ENCODE measurements around the gene TARM1.
"Not testable (repeated sequence)": the region's sequence is repeated elsewhere in the genome, so short reads cannot be mapped to it uniquely, and the experiment has no call there.

The TARM1 gene

DNA sequence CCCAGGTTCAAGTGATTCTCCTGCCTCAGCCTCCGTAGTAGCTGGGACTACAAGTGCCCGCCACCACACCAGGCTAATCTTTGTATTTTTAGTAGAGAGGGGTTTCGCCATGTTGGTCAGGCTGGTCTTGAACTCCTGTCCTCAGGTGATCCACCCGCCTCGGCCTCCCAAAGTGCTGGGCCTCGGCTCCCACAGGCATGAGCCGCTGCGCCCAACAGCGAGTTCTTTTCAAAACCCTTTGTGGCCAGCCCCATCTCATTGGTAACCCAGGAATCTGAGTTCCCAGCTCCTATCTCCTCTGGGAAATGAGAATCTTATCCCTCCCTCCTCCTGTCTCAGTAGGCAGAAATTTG lies 18.7 kb upstream of the TARM1 start:
- DNase-seq (ENCODE audit: low spot score): not testable (repeated sequence)

- DNase-seq (ENCODE audit: low spot score): no peak
Observed at GRCh38 chr19:54099190-54099902, 18.2 kb upstream of the TARM1 start.

- DNase-seq (ENCODE audit: low spot score): peak; percentile 43
Observed at GRCh38 chr19:54096617-54097106, 15.5 kb upstream of the TARM1 start.

- DNase-seq (ENCODE audit: low spot score): peak; percentile 66
Observed at GRCh38 chr19:54095859-54096616, 14.9 kb upstream of the TARM1 start.

DNA sequence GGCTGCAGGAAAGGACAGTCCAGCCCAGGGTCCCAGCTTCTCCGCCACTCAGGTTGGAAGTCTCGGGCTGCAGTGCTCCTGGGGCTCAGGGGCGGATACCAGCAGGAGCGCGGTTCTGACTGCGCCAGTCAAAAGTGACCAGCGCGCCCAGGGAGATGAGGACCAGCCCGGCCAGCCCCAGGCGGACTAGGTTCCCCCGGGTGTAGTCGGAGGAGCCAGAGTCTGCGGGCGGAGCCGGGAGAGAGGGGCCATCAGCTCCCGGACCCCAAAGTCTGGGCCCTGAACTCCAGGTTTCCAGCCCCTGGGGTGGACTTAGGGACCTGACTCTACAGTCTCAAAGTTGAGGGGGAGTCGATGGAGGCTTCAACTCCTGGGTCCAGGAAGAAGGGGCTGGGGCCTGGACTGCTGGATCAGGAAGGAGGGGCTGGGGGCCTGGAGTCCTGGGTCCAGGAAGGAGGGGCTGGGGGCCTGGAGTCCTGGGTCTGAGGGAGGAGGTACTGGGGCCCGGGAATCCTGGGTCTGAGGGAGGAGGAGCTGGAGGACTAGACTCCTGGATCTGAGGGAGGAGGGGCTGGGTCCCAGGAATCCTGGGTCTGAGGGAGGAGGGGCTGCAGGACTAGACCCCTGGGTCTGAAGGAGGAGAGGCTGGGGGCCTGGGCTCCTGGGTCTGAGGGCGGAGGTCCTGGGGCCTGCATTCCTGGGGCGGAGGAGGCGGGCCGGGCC lies 14.1 kb upstream of the TARM1 start:
- no peak for DNase-seq (ENCODE audit: low spot score)

- no peak for DNase-seq (ENCODE audit: low spot score)
Observed at GRCh38 chr19:54094426-54095000, 13.3 kb upstream of the TARM1 start.

GRCh38 chr19:54084410-54084809 lies 3.2 kb upstream of the TARM1 start:
- DNase-seq (ENCODE audit: low spot score): no peak

DNA sequence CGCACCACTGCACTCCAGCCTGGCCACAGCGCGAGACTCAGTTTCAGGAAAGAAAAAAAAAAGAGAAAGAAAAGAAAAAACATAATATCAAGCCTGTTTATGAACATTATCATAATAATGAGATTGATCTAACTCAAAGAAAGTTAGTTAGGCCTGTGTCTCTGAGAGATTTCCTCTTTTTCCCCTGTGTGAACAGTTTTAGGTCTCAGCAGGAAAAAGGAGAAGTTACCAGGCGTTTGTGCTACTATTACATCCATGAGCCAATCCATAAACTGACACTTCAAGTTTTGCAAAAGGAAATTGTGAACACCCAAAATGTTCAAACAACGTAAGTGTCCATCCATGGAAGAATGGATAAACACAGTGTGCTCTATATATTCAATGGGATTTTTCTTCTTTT lies 3.8 kb downstream of the TARM1 start:
- no peak for DNase-seq (ENCODE audit: low spot score)

DNA sequence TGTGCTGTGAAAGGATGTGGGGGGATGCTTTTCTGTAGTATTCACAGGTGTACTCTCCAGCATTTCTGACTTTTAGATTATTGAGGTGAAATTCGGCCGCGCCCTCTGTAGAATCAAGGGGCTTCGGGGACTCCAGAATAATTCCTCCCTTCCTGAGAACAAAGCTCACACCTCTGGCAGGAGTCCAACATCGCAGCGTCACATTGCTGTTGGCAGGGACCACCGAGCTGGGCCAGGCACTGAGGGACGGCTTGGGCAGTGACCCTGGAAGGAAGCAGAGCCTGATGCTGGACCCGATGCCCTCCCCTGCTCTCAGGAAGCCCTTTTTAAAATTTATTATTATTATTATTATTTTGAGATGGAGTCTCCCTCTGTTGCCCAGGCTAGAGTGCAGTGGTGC lies 6.3 kb downstream of the TARM1 start:
- DNase-seq (ENCODE audit: low spot score): no peak

DNA sequence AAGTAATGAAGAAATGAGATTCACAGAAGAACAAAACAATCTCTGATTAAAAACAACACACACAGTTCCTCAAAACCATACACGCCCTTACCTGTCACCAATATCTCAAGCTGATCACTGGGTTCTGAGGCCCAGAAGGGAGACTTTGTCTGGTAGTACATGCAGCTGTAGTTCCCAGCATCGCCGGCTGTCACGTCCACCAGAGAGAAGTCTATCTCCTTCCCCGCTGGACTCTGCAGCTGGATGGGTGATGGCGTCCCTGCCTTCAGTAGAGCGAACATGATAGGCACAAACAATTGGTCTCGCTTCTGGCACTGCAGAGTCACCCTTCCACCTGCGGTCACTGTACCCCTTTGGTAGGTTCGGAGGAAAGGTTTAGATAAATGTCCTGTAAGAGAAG lies 7.3 kb downstream of the TARM1 start:
- no peak for DNase-seq (ENCODE audit: low spot score)

DNA sequence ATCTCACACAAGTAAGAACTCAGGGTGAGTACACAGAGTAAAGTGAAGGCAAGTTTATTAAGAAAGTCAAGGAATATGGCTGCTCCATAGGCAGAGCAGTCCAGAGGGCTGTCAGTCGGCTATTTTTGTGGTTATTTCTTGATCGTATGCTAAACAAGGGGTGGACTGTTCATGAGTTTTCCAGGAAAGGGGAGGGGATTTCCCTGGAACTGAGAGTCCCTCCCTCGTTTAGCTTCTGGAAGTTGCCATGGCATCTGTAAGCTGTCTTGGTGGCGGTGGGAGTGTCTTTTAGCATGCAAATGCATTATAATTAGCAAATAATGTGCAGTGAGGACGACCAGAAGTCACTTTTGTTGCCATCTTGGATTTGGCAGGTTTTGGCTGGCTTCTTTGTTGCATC lies 11.7 kb downstream of the TARM1 start:
- no peak for DNase-seq (ENCODE audit: low spot score)

DNA sequence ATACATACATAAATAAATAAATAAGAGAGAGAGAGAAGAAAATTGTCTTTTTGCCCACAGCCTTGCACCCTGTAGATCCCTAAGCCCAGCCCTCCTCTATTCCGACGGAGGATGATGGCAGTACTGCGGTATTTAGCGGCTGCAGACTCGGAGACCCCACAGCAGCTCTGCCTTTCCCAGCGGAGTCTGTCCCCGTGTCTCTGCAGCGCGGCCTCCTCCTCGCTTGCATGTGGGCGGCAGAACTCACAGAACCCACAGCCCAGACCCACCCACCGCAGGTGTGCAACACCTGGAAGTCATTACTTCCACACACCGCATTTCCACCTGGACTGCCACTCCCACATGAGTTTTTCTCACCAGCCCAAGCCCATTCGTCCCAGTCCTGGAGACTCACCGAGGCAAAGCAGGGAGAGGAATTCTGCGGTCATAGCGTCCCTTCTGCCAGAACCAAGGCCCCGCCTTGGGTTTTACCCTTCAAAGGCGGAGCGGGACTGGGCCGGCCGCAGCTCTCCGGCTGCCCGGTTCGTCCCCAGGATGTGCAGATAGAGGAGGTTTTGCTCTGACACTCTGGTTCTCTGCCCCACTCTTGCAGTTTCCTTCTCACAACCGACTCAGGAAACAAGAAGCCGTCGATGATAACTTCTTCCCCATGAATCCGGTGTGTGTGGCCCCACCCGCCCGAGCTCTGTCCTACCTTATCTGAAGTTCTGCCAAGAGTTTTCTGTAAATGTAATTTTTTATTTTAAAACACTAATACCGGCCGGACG lies 17.6 kb downstream of the TARM1 start, which contains the start of gene VSTM1:
Gene VSTM1, minus strand, starts transcription at position 548 of the 767 bp plus-strand sequence. Its CDS starts 120 bp downstream, at position 428.
- DNase-seq (ENCODE audit: low spot score): no peak

DNA sequence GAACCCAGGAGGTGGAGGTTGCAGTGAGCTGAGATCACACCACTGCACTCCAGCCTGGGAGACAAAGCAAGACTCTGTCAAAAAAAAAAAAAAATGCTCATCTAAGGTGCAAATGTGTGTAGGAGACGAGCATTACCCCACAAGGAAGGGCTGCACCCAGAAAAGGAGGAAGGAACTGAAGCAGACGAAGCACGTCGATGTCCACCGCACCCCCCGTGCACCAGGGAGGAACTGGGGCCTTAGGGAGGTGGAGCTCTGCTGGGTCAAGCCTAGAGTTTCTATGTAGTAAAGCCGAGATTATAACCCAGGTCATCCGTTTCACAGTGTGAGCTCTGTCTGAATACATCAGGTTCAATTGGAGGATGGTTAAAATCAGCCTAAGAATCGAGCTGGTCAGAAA lies 18.5 kb downstream of the TARM1 start:
- DNase-seq (ENCODE audit: low spot score): no peak

DNA sequence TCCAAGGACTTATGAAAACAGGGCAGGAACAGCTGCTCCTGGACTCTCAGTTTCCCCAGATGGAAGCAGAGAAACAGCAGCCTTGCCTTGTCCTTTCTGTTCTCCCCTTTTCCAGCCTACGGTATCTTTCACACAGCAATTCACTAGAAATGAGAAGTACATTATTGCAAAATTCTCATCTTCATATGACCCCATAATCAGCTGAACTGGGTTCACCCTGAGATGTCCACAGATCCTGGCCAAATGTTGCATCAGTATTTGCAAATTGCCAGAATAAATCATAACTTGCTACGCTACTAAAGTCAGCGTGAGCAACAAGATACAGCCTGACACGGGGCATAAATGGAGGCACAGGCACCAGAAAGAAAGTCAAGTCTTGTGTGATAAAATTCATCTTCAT lies 33.5 kb downstream of the TARM1 start:
- no peak for DNase-seq (ENCODE audit: low spot score)

- DNase-seq (ENCODE audit: low spot score): no peak
Observed at GRCh38 chr19:54045771-54046170, 35.4 kb downstream of the TARM1 start.

- no peak for DNase-seq (ENCODE audit: low spot score)
Observed at GRCh38 chr19:54042989-54043388, 38.2 kb downstream of the TARM1 start.

GRCh38 chr19:54041969-54042606 lies 39.1 kb downstream of the TARM1 start:
- no peak for DNase-seq (ENCODE audit: low spot score)

- DNase-seq (ENCODE audit: low spot score): no peak
Observed at GRCh38 chr19:54040003-54040402, 41.2 kb downstream of the TARM1 start.

DNA sequence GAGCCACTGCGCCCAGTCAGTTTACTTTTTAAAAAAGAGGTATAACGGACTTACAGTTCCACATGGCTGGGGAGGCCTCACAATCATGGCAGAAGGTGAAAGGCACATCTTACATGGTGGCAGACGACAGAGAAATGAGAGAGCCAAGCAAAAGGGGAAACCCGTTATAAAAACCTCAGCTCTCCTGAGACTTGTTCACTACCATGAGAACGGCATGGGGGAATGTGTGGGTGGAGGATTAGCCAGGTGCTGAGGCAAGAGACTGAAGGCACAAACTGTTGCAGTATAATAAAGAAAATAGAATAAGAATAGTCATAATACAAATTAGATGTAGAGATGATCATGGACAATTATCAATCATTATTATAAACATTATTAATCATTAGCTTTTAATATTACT lies 44.6 kb downstream of the TARM1 start:
- DNase-seq (ENCODE audit: low spot score): not testable (repeated sequence)

DNA sequence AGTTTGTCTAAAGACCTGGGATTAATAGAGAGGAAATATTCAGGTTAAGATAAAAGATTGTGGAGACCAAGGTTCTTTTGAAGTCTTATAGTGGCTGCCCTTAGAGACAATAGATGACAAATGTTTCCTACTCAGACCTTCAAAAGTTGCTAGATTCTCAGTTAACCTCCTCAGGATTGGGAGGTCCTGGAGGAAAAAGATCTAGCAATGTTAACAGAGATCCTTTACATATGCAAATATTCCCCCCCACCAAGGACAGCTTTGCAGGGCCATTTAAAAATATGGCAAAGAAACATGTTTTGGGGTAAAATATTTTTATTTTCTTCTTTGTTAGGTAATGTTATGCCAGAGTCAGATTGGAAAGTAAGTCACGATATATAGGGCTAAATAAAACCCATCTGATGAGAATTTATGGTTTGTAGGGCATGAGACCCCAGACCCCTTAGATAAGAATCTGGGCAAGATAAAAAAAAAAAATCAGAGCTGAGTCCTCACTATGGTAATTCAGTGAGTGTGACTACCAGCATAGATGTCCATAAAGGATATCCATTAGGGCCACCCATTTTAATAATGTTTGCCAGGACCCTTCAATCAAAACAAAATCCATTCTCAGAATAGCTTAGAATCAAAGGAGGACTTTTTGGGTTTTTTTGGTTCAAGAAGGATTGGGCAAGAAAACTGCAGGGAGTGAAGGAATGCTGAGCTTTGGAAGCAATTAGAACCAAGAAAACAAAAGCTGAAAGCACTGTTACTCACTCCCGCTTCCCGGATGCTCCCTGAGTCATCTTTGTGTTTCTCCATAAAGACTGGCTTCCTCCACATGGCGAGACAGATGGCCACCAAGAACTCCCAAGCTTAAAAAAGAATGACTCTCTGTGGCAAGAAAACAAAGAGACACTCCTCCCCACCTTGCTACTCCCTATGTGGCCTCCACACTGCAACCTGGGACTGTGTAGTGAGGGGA lies 45.7 kb downstream of the TARM1 start:
- DNase-seq (ENCODE audit: low spot score): peak; percentile 92
